ENCODE data around the gene FBXO42. TPM values are rescaled to one million over a fixed set of nuclear protein-coding genes. Genes with fewer than 3 reads are reported as not detected.

FBXO42 gene
- total and polyA plus RNA-seq, 9 of the 15 experiments (the other 6 are each of a cell fraction or from before 2014, with no cell fraction given), result 7.2 to 24.8 (median 17.4) TPM

DNA sequence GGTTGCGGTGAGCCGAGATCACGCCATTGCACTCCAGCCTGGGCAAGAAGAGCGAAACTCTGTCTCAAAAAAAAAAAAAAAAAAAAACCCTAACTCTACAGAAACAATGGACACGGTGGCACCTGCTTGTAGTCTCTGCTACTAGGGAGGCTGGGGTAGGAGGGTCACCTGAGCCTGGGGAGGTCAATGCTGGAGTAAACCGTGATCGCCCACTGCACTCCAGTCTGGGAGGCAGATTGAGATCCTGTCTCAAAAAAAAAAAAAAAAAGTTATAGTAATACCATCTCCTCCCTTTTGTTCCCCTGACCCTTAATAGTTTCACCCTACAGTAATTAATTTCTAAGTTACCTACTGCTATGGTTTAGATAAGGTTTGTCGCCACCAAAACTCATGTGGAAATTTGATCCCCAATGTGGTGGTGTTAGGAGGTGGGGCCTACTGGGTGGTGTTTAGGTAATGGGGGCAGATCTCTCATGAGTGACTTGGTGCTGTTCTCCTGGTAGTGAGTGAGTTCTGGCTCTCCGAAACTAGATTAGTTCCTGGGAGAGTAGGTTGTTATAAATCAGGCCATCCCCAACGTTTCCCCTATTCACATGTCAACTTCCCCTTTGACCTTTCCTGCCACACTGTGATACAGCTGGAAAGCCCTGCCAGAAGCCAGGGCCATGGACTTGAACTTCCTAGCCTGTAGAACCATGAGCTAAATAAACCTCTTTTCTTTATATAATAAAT is 9.8 kb downstream of the FBXO42 start (continued):
- TF ChIP-seq GTF2B (IDR thresholded peaks at IDR 0.05; ENCODE audit: extremely low read depth, insufficient read length) (no peak), MYC (IDR thresholded peaks at IDR 0.05; ENCODE audit: low read depth, low read length) (no peak), MYC (CRISPR knock-in tag; IDR thresholded peaks at IDR 0.05; ENCODE audit: borderline replicate concordance, low read depth) (no peak), ZNF583 (CRISPR knock-in tag; IDR thresholded peaks at IDR 0.05) (no peak), ARID3A (IDR thresholded peaks at IDR 0.05; ENCODE audit: borderline replicate concordance, low read depth, low read length) (peak; percentile 62; the same call in 1 of the 2 replicates), SP1 (CRISPR knock-in tag; IDR thresholded peaks at IDR 0.05) (no peak), MCM3 (IDR thresholded peaks at IDR 0.05) (no peak), NCOR1 (IDR thresholded peaks at IDR 0.05) (no peak), MAFK (IDR thresholded peaks at IDR 0.05; ENCODE audit: low read length) (no peak), ZNF384 (IDR thresholded peaks at IDR 0.05; ENCODE audit: low read depth, low read length) (0 out of 2 replicates have a peak, but pooled peaks have one; percentile 16), NFYB (IDR thresholded peaks at IDR 0.05; ENCODE audit: extremely low read depth, insufficient read length) (no peak), ZC3H4 (CRISPR knock-in tag; IDR thresholded peaks at IDR 0.05; ENCODE audit: borderline replicate concordance) (no peak), DNMT1 (IDR thresholded peaks at IDR 0.05) (no peak), CBFA2T3 (IDR thresholded peaks at IDR 0.05) (peak; percentile 39), MXI1 (IDR thresholded peaks at IDR 0.05; ENCODE audit: low read depth, low read length) (no peak), RBM15 (IDR thresholded peaks at IDR 0.05; ENCODE audit: insufficient read depth, low read length) (no peak), MBD1 (CRISPR knock-in tag; IDR thresholded peaks at IDR 0.05) (no peak), BCL6 (CRISPR knock-in tag; IDR thresholded peaks at IDR 0.05) (no peak), ZNF184 (CRISPR knock-in tag; IDR thresholded peaks at IDR 0.05) (no peak), NBN (IDR thresholded peaks at IDR 0.05; ENCODE audit: low read depth) (no peak), ZBTB1 (CRISPR knock-in tag; IDR thresholded peaks at IDR 0.05; ENCODE audit: borderline replicate concordance, low read depth) (no peak), ZNF282 (CRISPR knock-in tag; IDR thresholded peaks at IDR 0.05) (no peak), RAD51 (IDR thresholded peaks at IDR 0.05; ENCODE audit: borderline replicate concordance, low read depth) (no peak)
- TF ChIP-seq, protein P1, sequence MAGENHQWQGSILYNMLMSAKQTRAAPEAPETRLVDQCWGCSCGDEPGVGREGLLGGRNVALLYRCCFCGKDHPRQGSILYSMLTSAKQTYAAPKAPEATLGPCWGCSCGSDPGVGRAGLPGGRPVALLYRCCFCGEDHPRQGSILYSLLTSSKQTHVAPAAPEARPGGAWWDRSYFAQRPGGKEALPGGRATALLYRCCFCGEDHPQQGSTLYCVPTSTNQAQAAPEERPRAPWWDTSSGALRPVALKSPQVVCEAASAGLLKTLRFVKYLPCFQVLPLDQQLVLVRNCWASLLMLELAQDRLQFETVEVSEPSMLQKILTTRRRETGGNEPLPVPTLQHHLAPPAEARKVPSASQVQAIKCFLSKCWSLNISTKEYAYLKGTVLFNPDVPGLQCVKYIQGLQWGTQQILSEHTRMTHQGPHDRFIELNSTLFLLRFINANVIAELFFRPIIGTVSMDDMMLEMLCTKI (IDR thresholded peaks at IDR 0.05; ENCODE audit: partially characterized antibody), result no peak
- TF ChIP-seq, protein P2, sequence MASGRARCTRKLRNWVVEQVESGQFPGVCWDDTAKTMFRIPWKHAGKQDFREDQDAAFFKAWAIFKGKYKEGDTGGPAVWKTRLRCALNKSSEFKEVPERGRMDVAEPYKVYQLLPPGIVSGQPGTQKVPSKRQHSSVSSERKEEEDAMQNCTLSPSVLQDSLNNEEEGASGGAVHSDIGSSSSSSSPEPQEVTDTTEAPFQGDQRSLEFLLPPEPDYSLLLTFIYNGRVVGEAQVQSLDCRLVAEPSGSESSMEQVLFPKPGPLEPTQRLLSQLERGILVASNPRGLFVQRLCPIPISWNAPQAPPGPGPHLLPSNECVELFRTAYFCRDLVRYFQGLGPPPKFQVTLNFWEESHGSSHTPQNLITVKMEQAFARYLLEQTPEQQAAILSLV (tag; IDR thresholded peaks at IDR 0.05), result no peak

All from K562 (cell line).